ENCODE results near the gene UBE2J2. TPM values are rescaled to one million over a fixed set of nuclear protein-coding genes. Genes with fewer than 3 reads are reported as not detected.
A peak's percentile ranks its signal among the peaks of the same experiment; 100 is the strongest.

UBE2J2 gene
- total RNA-seq (2014; rRNA removed) = 182 and 200 TPM in 2 replicates
- percentile 93 among the genes with signal in this experiment for Bru-seq, nascent RNA
- BruChase-seq, experiment 1, labeled RNA remaining after a 6-hour chase = percentile 97 among the genes with signal in this experiment
- percentile 96 among the genes with signal in this experiment for BruChase-seq, experiment 2, labeled RNA remaining after a 2-hour chase
- long read RNA-seq, transcript UBE2J2-203 (7 exons, 1,047 nt) = minor isoform, 19 of 372 reads
- long read RNA-seq, transcript UBE2J2-202 (7 exons, 1,733 nt) = major isoform, 195 of 372 reads
- long read RNA-seq, transcript UBE2J2-204 (6 exons, 1,057 nt) = minor isoform, 27 of 372 reads
- long read RNA-seq, transcript UBE2J2-210 (8 exons, 1,256 nt) = minor isoform, 14 of 372 reads
- long read RNA-seq, partial matches to known transcripts = 42 of 372 reads
- long read RNA-seq, other reads (novel, unspliced or antisense) = 56 of 372 reads

- no peaks in the 10 kb centered on the region for H3K9me3 ChIP-seq (ENCODE audit: low read length)
- CTCF ChIA-PET = interaction anchor here (0.5 to 0.6 kb wide), 4 partner anchors 43 to 195 kb away, joined by 3 to 11 read pairs (median 6); no protein-coding TSS in a partner anchor
- no peak for TF ChIP-seq EZH2 (IDR thresholded peaks at IDR 0.05; ENCODE audit: low read length, unreplicated experiment)
- no peak for TF ChIP-seq EZH2phosphoT487 (IDR thresholded peaks at IDR 0.05; ENCODE audit: borderline replicate concordance, low read length)
- TF ChIP-seq CTCF (conservative IDR thresholded peaks at IDR 0.05; ENCODE audit: low read depth, low read length) = no peak
- peaks cover 29% of the 10 kb centered on the region for H3K4me1 ChIP-seq (ENCODE audit: insufficient read depth, low read length)
- ATAC-seq = peak; percentile 80
- no peaks in the 10 kb centered on the region for H3K9me2 ChIP-seq (replicated peaks; ENCODE audit: low read length)
- no peaks in the 10 kb centered on the region for H3K27me3 ChIP-seq (ENCODE audit: low read length)
- peaks cover 3% of the 10 kb centered on the region for H3F3A ChIP-seq (ENCODE audit: low read length, unreplicated experiment)
- H2AFZ ChIP-seq (ENCODE audit: low read length) = peak within 1 kb of the TSS; percentile 78
- intact Hi-C loops (cut with micrococcal nuclease) = no loop called here
- no TSS peak for BruUV-seq (replicated peaks)
- H3K27ac ChIP-seq (ENCODE audit: low read length) = peak within 1 kb of the TSS; percentile 90
- H3K79me2 ChIP-seq (ENCODE audit: low read length) = peaks cover 57% of the 10 kb centered on the region
- peaks cover 13% of the 10 kb centered on the region; the same call in 1 of the 2 replicates for H3K36me3 ChIP-seq (ENCODE audit: low read depth, low read length)
- H3K4me2 ChIP-seq (ENCODE audit: low read length) = peak within 1 kb of the TSS; percentile 100
- DNase-seq = peak; percentile 91
- H3K9ac ChIP-seq (ENCODE audit: low read length) = peak within 1 kb of the TSS; percentile 98
- peak within 1 kb of the TSS; percentile 96 for H3K4me3 ChIP-seq (ENCODE audit: low read length)
- POLR2A ChIA-PET (ENCODE audit: unreplicated experiment) = interaction anchor here (0.6 kb wide), 2 partner anchors 10 to 293 kb away, joined by 3 to 11 read pairs; no protein-coding TSS in a partner anchor
- H4K20me1 ChIP-seq (ENCODE audit: low read length) = peaks cover 12% of the 10 kb centered on the region
Measured at GRCh38 chr1:1273512-1274298, at the start of gene UBE2J2. Gene UBE2J2 (minus strand): TSS chr1:1273854. CDS start chr1:1267992, 5,862 bp downstream.

- Histone ChIP-seq H3K79me2 (ENCODE audit: low read length) (peaks cover 80% of the 10 kb centered on the region), H3K9me3 (ENCODE audit: low read length) (no peaks in the 10 kb centered on the region), H3K9me2 (replicated peaks; ENCODE audit: low read length) (no peaks in the 10 kb centered on the region), H3F3A (ENCODE audit: low read length, unreplicated experiment) (peaks cover 9% of the 10 kb centered on the region), H4K20me1 (ENCODE audit: low read length) (peaks cover 29% of the 10 kb centered on the region), H3K4me2 (ENCODE audit: low read length) (peak overlapping the region; percentile 84), H2AFZ (ENCODE audit: low read length) (no peak overlapping the region), H3K9ac (ENCODE audit: low read length) (peak overlapping the region; percentile 16; the same call in 1 of the 2 replicates), H3K4me1 (ENCODE audit: insufficient read depth, low read length) (peaks cover 42% of the 10 kb centered on the region), H3K27ac (ENCODE audit: low read length) (no peak overlapping the region), H3K27me3 (ENCODE audit: low read length) (no peaks in the 10 kb centered on the region), H3K36me3 (ENCODE audit: low read depth, low read length) (peaks cover 22% of the 10 kb centered on the region; the same call in 1 of the 2 replicates), H3K4me3 (ENCODE audit: low read length) (peak overlapping the region; percentile 60)
- no TSS peak for BruUV-seq (replicated peaks)
- no peak for DNase-seq
- ChIA-PET POLR2A (ENCODE audit: unreplicated experiment) (no interaction called here), CTCF (no interaction called here)
- intact Hi-C loops (cut with micrococcal nuclease) = no loop called here
- TF ChIP-seq CTCF (conservative IDR thresholded peaks at IDR 0.05; ENCODE audit: low read depth, low read length) (no peak), EZH2 (IDR thresholded peaks at IDR 0.05; ENCODE audit: low read length, unreplicated experiment) (no peak), EZH2phosphoT487 (IDR thresholded peaks at IDR 0.05; ENCODE audit: borderline replicate concordance, low read length) (no peak)
- no peak for ATAC-seq
Measured at GRCh38 chr1:1322952-1323351, 49.3 kb upstream of the UBE2J2 start.

All from PC-3 (cell line).